Adrenal gland (tissue), 12 donors: Measurements from ENCODE around the gene SNX8. TPM values are rescaled to one million over a fixed set of nuclear protein-coding genes. Genes with fewer than 3 reads are reported as not detected.
A peak's percentile ranks its signal among the peaks of the same experiment; 100 is the strongest.

Source experiments
- DNase-seq, 7 donors: peaks; one replicate each; pipeline ENCODE4 v3.0.0-alpha.2; 2019 to 2020
- H3K27ac ChIP-seq, 5 donors: fragments of 200-600 bp; sonication (generic) in 4 of 5; 1 replicate in 3 of 5; 2 replicates in 2 of 5; pipeline versions ENCODE4 v1.5.1 to v1.8.0; 2016 to 2020; ENCODE audit warnings: mild to moderate bottlenecking in 1 of 5
- H3K27me3 ChIP-seq: fragments of 200-600 bp; 2 replicates; pipeline ENCODE4 v1.8.0; 2021
- H3K36me3 ChIP-seq, 2 donors: fragments of 200-600 bp; replicated peaks in 1 of 2; 1 replicate in 1 of 2; 2 replicates in 1 of 2; pipeline versions ENCODE4 v1.5.1 to v1.8.0; 2018 to 2022
- H3K4me1 ChIP-seq, 2 donors: fragments of 200-600 bp; replicated peaks in 1 of 2; 1 replicate in 1 of 2; 2 replicates in 1 of 2; pipeline versions ENCODE4 v1.5.1 to v1.8.0; 2018 to 2021
- H3K4me3 ChIP-seq, 4 donors: fragments of 200-600 bp; sonication (generic) in 3 of 4; one replicate each; pipeline ENCODE4 v1.5.1; 2016 to 2018
- H3K9me3 ChIP-seq, 3 donors: fragments of 200-600 bp; sonication (generic) in 1 of 3; replicated peaks in 1 of 3; 1 replicate in 2 of 3; 2 replicates in 1 of 3; pipeline versions ENCODE4 v1.5.1 to v1.8.0; 2016 to 2021
- POLR2A ChIP-seq, 2 donors: fragments of 450-650 bp; IDR thresholded peaks; one replicate each; pipeline ENCODE4 v1.6.1; 2017; ENCODE audit warnings: antibody characterized with exemption in 2 of 2, mild to moderate bottlenecking in 2 of 2, moderate library complexity in 1 of 2
- WGBS, 4 donors: extraction: QIAGEN DNeasy Blood & Tissue Kit in 2 of 4; methylation state at CpG; one replicate each; pipeline versions ENCODE4 v1.1.5 to v1.1.7; 2013 to 2017; 5-methylcytosine and 5-hydroxymethylcytosine counted together
- intact Hi-C, 2 donors: fragments of 100-400 bp; cut with DNase I; formaldehyde crosslinking; loops; one replicate each; pipeline versions ENCODE4 v1.14.1 to v1.15.0; 2022 to 2023
- polyA plus RNA-seq, 3 donors: library from polyadenylated mRNA; stranded (reverse); fragments of 200-250 nt in 2 of 3; fragments of 350-450 nt in 1 of 3; fragmentation: Illumina TruSeq in 1 of 3; extraction: RNeasy Lipid Tissue Mini Kit (QIAGEN cat#74804) in 1 of 3; gene quantifications; one replicate each; pipeline ENCODE4 v1.2.3, GENCODE V29; 2013 to 2014
- total RNA-seq, 9 donors: library from RNA; depleted of rRNA in 4 of 9; stranded (reverse); fragments of >200 nt in 4 of 9; fragments of 120-200 nt in 1 of 9; fragmentation: NEBNext Ultra II Directional in 1 of 9; extraction: Animal tissue kit (Norgen Biotek cat#: 25700) in 1 of 9; gene quantifications; one replicate each; pipeline versions ENCODE4 v1.1.0 to v1.2.4, GENCODE V29; 2013 to 2023
- TF ChIP-seq, protein P1 (sequence below), 6 experiments: fragments of 450-650 bp in 4 of 6; fragments of 200-600 bp in 2 of 6; sonication (generic) in 1 of 6; IDR thresholded peaks; 1 replicate in 5 of 6; 2 replicates in 1 of 6; pipeline versions ENCODE4 v1.5.1 to v1.8.0; 2016 to 2021; ENCODE audit warnings: antibody characterized with exemption in 6 of 6, mild to moderate bottlenecking in 2 of 6, moderate library complexity in 1 of 6
- donor health status: healthy with polysubstance abuse.
- donor health status: Bipolar disorder and iron deficiency.
- donor health status: DM: yes; HTN: yes; CAD: no.
- donor health status: DM: no; HTN: no; CAD: no.
- donor health status: DM: no; HTN: no; CAD: no.
- donor health status: DM: yes; HTN: yes; CAD: no.

Gene SNX8
- total and polyA plus RNA-seq, 12 donors: 5.3 to 40.5 (median 25.9) TPM

DNA sequence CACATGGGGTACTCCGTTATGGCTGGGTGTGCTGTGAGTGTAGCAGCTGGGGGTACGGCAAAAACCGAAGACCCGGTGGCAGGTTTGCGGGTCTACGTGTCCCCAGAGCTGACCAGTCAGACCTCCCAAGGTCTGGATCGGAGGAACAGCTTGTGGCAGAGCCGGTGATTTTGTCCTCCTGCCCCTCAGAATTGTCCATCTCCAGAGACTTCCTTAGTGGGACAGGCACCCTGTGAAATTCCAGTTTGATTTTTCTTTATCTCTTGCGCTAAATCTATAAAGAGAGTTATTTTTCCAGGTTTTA is 41.4 kb upstream of the SNX8 start:
- TF ChIP-seq POLR2A (IDR thresholded peaks at IDR 0.05): no peak
- TF ChIP-seq, protein P1, sequence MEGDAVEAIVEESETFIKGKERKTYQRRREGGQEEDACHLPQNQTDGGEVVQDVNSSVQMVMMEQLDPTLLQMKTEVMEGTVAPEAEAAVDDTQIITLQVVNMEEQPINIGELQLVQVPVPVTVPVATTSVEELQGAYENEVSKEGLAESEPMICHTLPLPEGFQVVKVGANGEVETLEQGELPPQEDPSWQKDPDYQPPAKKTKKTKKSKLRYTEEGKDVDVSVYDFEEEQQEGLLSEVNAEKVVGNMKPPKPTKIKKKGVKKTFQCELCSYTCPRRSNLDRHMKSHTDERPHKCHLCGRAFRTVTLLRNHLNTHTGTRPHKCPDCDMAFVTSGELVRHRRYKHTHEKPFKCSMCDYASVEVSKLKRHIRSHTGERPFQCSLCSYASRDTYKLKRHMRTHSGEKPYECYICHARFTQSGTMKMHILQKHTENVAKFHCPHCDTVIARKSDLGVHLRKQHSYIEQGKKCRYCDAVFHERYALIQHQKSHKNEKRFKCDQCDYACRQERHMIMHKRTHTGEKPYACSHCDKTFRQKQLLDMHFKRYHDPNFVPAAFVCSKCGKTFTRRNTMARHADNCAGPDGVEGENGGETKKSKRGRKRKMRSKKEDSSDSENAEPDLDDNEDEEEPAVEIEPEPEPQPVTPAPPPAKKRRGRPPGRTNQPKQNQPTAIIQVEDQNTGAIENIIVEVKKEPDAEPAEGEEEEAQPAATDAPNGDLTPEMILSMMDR (IDR thresholded peaks at IDR 0.05): no peak
- Histone ChIP-seq H3K9me3 (no peaks in the 10 kb centered on the region), H3K27ac (peak overlapping the region in 2 of 5 donors; percentile 23 to 96), H3K4me1 (peaks cover 25 to 51% of the 10 kb centered on the region in 2 donors), H3K36me3 (no peaks in the 10 kb centered on the region), H3K27me3 (no peaks in the 10 kb centered on the region), H3K4me3 (peak overlapping the region in 3 of 4 donors; percentile 61 to 94 (median 83))
- DNase-seq: no peak
- WGBS, 4 donors: 3 to 5% (median 4%) methylated on average over 7 to 9 of the region's 9 CpGs
- intact Hi-C loops: loop anchor here (5.0 to 10.0 kb wide), 3 partner anchors 47 to 781 kb away; partner anchors contain the start of genes CHST12 (in 1 of the 2), MRM2 (in 1 of the 2), NUDT1 (in 1 of the 2) and PSMG3 (in 1 of the 2)

GRCh38 chr7:2354939-2355704 is 40.9 kb upstream of the SNX8 start:
- intact Hi-C loops: loop anchor here (5.0 to 10.0 kb wide), 3 partner anchors 47 to 780 kb away; partner anchors contain the start of genes CHST12 (in 1 of the 2), MRM2 (in 1 of the 2), NUDT1 (in 1 of the 2) and PSMG3 (in 1 of the 2)
- peak overlapping the region in 4 of 5 donors; percentile 66 to 100 (median 96) for H3K27ac ChIP-seq
- WGBS, 4 donors: 0% methylated on average over 13 to 92 of the region's 92 CpGs; no CpG with 5 or more reads in 1 of the 4 donors

DNA sequence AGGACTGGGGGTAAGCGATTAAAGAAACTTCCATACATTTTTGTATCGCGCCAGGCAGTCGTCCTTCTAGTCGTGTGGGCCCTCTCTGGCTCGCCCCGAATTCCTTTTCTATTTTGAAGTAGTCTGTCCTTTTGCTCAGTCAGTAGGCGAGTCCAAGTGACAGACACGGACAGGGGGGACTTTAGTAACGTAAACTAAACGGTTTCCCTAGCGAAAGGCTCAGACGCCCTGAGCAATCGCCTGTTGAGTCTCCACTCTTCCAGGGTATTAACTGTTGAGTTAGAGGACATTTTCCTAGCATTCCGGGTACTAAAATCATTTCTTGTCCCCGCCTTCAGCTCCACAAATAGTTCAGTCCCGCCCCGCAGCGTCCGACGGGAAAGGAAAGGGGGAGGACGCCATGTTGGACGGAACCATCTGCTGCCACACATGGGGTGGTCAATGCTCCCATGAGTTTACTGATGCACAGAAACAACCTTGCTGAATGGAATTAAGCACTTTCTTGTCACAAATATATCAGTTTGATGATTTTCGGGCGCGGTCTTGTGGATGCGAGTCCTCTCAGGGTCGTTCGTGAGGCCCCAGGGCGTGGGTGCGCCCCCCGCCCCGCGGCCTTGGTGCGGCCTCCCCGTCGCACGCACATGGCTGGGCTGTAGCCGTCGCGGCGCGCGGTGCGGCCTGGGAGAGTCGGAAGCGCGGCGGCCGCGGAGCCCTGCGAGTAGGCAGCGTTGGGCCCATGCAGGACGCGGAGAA is 40.1 kb upstream of the SNX8 start, which contains the start of gene EIF3B:
Gene EIF3B (plus strand): TSS at position 642 of the 753 bp plus-strand sequence. CDS start 95 bp downstream, at position 737.
- intact Hi-C loops: loop anchor here (10.0 kb wide), 2 partner anchors 110 to 780 kb away; partner anchors contain the start of genes MRM2 (in 1 of the 2), NUDT1 (in 1 of the 2) and PSMG3 (in 1 of the 2)
- H3K36me3 ChIP-seq: no peaks in the 10 kb centered on the region
- peaks cover 25 to 41% of the 10 kb centered on the region in 2 donors for H3K4me1 ChIP-seq
- peak within 1 kb of the TSS; percentile 61 to 94 (median 80) for H3K4me3 ChIP-seq
- H3K27me3 ChIP-seq: no peaks in the 10 kb centered on the region
- peak within 1 kb of the TSS; percentile 71 to 100 (median 96) for H3K27ac ChIP-seq
- TF ChIP-seq, protein P1 (IDR thresholded peaks at IDR 0.05): peak in 3 of 6 experiments; percentile 5 to 30 (median 15)
- peak; percentile 68 to 77 for TF ChIP-seq POLR2A (IDR thresholded peaks at IDR 0.05)
- no peaks in the 10 kb centered on the region for H3K9me3 ChIP-seq
- DNase-seq: peak; percentile 88 to 96 (median 91)
- WGBS, 4 donors: 0% methylated on average over 17 to 55 of the region's 55 CpGs

More at GRCh38 chr7:2354939-2355704, 40.9 kb upstream of the SNX8 start:
- H3K4me3 ChIP-seq: peak overlapping the region; percentile 61 to 94 (median 80)
- H3K36me3 ChIP-seq: no peaks in the 10 kb centered on the region
- H3K4me1 ChIP-seq: peaks cover 25 to 47% of the 10 kb centered on the region in 2 donors
- TF ChIP-seq, protein P1 (IDR thresholded peaks at IDR 0.05): no peak
- peak in 1 of 2 donors; percentile 10 for TF ChIP-seq POLR2A (IDR thresholded peaks at IDR 0.05)
- no peaks in the 10 kb centered on the region for H3K27me3 ChIP-seq
- H3K9me3 ChIP-seq: no peaks in the 10 kb centered on the region
- DNase-seq: peak in 3 of 7 donors; percentile 18 to 29 (median 29)

- Histone ChIP-seq H3K4me3 (peak overlapping the region in 3 of 4 donors; percentile 45 to 94 (median 56)), H3K27me3 (no peaks in the 10 kb centered on the region), H3K4me1 (peaks cover 25 to 36% of the 10 kb centered on the region in 2 donors), H3K9me3 (no peaks in the 10 kb centered on the region), H3K27ac (peak overlapping the region; percentile 71 to 100 (median 96)), H3K36me3 (no peaks in the 10 kb centered on the region)
- WGBS, 4 donors: 0 to 1% (median 0%) methylated on average over 22 to 26 of the region's 26 CpGs
- TF ChIP-seq, protein P1 (IDR thresholded peaks at IDR 0.05): no peak
- peak; percentile 20 to 37 for TF ChIP-seq POLR2A (IDR thresholded peaks at IDR 0.05)
- intact Hi-C loops: loop anchor here (10.0 kb wide), 2 partner anchors 109 to 779 kb away; partner anchors contain the start of genes MRM2 (in 1 of the 2), NUDT1 (in 1 of the 2) and PSMG3 (in 1 of the 2)
- DNase-seq: peak; percentile 89 to 94 (median 90)
These were observed 39.6 kb upstream of the SNX8 start for GRCh38 chr7:2353936-2354185.
